HG02798 (cell line): ENCODE data around the gene PCAT7.
"Not testable (repeated sequence)": the region's sequence is repeated elsewhere in the genome, so short reads cannot be mapped to it uniquely, and the experiment has no call there.

Experiments used
- ATAC-seq: cut with Tn5 transposase; IDR thresholded peaks from one replicate; pipeline ENCODE4 v1.9.1; 2021; ENCODE audit warnings: mild to moderate bottlenecking; ENCODE audit not compliant: unreplicated experiment, poor library complexity

PCAT7 gene

DNA sequence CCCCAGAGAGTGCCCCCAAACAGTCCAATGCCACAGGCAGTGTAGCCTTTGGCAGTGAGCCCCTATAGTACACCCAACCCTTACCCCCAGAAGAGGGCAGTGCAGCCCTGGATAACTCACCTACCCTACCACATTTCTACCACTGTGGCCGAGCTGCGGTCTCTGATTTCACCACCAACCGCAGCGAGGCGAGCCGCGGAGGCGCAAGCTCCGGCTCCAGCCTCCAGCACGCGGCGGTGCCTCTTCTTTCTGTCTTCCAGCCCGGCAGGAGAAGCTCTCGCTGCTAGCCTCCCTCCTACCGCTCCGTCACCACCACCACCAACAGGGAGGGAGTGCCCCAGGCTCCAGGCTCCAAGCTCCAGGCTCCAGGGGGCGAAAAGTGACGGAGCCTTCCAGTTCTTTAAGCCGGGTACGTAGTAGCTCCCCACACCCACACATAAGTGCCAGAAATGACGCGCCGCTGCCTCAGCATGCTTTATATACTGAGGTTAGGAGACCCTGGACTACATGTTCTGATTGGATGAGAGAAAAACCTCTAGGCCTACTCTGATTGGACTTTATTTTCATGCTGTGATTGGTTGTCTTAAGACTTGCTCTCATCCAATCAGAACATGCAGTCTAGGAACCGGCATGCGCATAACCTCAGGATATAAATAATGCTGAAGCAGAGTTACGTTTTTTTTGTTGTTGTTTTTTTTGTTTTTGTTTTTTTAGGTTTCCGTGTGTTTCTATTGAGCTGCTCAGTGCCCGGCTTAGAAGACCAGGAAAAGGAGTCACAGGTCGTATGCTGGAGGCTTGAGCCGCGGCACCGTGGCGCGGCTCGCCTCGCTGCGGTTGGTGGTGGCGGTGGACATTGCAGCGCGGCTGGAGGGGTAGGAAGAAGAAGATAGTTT, at the start of gene PCAT7:
Gene PCAT7, plus strand, starts transcription at position 645 of the 893 bp plus-strand sequence.
- no peak for ATAC-seq

DNA sequence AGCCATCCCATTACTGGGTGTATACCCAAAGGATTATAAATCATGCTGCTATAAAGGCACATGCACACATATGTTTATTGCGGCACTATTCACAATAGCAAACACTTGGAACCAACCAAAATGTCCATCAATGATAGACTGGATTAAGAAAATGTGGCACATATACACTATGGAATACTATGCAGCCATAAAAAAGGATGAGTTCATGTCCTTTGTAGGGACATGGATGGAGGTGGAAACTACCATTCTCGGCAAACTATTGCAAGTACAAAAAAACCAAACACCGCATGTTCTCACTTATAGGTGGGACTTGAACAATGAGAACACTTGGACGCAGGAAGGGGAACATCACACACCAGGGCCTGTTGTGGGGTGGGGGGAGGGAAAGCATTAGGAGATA, 48.5 kb upstream of the PCAT7 start:
- ATAC-seq: not testable (repeated sequence)

DNA sequence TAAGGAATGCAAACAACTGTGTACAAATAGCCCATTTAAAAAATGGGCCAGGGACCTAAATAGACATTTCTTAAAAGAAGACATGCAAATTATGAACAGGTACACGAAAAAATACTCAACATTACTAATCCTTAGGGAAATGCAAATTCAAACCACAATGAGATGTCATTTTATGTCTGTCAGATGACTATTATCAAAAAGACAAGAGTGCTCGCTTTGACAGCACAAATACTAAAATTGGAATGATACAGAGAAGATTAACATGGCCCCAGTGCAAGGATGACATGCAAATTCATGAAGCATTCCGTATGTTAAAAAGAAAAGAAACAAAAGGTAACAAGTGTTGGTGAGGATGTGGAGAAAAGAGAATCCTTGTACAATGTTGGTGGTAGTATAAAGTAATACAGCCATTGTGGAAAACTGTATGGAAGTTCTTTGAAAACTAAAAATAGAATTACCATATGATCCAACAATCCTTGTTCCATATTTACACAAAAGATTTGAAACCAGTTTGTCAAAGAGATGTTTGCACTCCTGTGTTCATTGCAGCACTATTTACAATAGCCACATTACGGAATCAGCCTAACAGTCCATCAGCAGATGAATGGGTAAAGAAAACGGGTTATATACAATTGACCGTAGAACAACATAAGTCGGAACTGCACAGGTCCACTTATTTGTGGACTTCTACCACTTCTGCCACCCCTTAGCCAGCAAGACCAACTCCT, 47.2 kb upstream of the PCAT7 start:
- no peak for ATAC-seq

DNA sequence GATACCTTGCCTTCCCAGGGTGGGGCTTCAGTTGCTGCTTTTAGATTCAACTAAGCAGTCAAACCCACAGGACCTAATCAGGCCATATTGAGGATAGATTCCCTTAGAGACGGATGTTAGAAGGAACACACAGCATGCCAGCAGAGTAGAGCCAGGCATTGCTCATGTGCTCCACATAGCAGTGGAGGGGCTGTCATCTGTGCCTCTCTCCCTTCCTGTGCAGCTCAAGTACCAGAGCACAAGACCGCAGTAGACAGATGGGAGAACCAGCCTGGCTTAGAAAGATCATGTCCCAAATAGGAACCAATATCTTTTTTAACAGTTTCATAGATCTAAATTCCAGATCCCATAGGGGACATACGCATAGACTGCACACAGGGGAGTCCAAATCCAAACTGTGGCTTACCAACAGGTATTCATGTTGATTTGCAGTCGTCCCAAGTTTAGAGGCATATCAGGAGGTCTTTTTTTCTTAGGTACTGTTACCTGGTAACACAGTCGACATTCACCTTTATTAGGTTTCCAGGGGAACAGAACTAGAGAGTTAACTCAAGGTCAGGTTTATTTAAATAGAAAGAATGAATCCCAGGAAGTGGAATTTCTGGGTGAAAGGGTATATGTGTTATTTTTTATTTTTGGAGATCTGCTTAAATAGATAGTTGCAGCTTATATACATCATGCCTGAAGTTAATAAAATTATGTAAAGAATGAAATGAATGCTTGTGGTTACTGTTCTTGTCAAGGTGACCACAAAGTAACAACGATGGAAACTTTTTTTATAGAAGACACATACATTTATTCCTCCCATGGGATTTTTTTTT, 43.5 kb upstream of the PCAT7 start:
- ATAC-seq: no peak

DNA sequence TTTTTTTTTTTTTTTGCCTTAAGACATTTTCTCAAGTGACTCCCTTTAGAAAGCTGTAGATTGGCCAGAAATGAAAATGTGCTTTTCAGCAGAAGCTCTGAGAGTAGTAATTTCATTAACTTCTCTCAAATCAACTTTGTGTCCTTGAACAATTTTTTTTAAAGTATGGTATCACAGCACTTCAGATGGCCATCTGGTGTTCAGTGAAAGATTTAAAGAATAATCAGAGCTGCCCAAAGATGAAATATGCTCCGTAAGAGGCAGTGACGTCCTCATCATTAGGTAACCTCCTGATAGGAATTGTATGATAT, 43.0 kb upstream of the PCAT7 start:
- ATAC-seq: no peak

DNA sequence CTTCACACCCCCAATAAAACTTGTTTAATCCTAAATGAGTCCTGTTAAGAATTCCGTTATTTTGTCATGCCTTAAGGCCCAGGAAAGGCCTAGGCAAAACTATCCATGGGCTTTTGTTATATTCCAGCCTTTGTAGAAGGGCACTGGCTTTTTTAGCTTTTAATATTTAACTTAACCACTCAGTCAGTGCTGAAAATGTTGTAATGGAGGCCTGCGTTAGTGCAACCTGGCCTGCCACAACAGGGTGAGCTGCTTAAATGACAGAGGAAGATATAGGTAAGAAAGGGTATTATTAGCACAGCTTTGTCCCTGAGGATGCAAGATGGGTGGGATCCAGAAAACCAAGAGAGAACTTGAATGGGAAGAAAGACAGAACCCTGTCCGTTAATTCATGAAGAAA, 40.2 kb upstream of the PCAT7 start:
- no peak for ATAC-seq

DNA sequence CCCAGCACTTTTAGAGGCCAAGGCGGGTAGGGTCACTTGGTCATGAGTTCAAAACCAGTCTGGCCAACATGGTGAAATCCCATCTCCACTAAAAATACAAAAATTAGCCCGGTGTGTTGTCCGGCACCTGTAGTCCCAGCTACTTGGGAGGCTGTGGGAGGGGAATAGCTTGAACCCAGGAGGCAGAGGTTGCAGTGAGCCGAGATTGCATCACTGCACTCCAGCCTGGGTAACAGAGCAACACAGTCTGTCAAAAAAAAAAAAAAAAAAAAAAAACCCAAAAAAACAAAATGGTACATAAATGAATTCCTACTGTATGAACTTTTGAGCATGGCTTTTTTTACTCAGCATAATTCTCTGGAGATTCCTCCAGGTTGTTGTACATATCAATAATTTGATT, 37.6 kb upstream of the PCAT7 start:
- no peak for ATAC-seq

DNA sequence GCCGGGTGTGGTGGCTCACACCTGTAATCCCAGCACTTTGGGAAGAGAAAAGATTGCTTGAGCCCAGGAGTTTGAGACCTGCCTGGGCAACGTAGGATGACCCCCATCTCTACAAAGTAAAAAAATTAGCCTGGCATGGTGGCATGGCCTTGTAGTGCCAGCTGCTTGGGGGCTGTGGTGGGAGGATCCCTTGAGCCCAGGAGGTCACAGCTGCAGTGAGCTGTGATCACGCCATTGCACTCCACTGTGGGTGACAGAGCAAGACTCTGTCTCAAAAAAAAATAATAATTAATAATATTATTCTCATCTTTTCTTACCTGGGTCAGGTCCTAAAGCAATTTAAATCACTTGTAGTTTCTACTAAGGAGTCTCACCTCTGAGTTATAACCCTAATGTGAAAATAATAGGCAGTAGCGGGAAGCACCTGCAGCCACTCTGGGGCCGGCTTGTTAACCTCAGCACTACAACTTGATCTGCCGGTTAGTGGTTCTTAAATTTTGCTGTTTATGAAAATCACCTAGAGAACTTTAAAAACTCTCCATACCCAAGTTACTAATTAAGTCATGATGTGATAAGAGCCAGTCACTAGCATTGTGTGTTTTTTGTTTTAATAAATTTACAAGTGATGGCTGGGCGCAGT, 29.4 kb upstream of the PCAT7 start:
- ATAC-seq: no peak

DNA sequence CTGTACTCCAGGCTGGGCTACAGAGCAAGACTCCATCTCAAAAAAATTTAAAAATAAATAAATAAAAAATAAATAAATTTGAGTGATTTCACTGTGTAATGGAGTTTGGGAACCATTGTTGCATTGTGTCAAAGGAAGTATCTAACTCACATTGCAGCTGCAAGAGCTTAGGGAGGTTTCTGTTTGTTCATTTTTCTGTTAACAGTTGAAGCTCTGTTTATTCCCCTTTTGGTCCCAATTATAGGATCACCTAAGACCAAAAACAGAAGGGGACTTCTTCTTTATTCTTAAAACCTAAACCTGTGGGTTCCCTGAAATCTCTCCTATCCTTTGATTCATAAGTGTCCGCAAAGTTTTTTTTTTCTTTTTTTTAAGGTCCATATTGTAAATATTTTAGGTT, 28.6 kb upstream of the PCAT7 start:
- no peak for ATAC-seq

DNA sequence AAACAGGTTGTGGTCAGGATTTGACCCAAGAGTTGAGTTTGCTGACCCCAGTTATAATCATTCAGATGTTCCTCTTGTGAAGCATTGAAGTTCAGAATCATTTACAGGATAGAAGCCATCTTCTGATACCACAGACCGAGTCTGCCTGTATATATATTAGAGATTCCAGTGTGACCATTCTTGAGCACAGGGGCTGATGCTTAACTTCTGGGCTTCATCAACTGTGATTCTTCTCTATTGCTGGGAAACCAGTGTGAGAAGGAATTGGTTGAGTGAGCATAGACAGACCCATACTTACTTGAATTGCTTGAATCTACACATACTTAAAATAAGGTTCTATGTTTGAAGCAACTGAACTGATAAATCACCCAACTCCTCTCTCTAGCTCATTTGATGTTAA, 27.9 kb upstream of the PCAT7 start:
- ATAC-seq: no peak

DNA sequence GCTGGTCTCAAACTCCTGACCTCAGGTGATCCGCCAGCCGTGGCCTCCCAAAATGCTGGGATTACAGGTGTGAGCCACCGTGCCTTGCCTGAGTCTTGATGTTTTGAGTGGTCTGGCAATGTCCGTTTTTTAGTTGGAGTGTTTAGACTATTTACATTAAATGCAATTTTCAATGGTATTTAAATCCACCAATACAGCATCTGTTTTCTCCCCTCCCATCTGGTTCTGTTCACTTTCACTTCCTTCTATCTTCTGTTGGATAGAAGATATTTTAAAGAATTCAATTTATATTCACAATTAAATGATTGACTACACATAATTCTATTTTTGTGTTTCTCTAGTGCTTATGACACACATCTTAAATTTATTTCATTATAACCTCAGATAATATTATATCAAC, 26.0 kb upstream of the PCAT7 start:
- ATAC-seq: no peak

DNA sequence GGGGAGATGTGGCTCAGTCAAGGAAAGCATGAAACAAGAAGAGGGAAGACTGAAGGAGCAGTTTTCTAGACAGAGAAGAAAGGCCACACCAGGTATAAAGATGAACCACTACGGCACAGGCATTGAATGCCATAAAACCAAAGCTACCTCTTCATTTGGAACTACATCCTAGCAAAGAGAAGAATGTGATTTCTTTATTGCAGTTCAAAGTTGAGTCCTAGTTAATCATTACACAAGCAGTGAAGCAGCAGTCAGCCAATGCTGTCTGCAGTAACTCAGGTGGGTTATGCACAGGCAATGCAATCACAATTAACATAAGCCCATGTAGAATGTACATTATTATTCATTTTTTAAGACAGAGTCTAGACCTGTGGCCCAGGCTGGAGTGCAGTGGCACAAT, 21.7 kb upstream of the PCAT7 start:
- ATAC-seq: no peak

DNA sequence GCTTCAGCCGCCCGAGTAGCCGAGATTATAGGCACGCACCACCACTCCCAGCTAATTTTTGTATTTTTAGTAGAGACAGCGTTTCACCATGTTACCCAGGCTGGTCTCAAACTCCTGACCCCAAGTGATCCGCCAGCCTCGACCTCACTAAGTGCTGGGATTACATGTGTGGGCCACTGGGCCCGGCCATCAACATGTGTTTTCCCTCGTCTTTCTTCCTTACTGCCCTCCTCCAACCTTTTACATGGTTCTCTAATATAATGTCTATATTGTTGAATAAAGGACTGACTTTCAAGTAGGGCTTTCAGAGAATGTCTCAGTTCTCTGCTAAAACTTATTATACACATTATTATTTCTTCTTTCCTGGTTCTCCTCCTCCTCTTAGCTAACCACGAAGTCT, 21.3 kb upstream of the PCAT7 start:
- no peak for ATAC-seq

DNA sequence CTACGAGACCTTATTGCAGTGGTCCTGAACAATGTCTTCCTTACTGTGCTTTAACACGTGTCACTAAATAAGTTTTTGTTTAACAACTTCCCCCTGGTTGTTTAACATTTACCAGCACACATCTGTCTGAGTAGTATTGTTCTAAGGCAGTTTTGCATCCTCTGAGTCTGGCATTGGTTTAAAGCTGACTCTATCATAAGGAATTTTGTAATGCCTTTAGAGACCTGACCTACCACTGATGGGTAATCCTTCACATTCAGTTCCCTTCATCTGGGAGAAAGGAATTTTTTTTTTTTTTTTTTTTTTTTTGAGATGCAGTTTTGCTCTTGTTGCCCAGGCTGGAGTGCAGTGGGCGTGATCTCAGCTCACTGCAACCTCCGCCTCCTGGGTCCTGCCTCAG, 20.0 kb upstream of the PCAT7 start:
- ATAC-seq: no peak

DNA sequence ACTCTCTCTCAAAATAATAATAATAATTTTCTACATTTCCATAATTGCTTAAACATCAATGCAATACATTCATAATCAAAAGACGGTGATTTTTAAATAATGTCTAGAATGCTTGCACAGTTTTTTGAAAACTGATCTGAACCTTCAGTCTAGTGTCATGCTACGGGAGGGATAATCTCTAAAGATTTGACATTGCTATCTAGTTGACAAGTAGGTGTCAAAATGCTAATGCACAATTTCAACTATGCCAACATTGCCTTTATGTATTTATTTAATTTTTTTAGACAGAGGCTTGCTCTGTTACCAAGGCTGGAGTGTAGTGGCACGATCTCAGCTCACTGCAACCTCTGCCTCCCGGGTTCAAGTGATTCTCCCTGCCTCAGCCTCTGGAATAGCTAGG, 16.0 kb upstream of the PCAT7 start:
- no peak for ATAC-seq

DNA sequence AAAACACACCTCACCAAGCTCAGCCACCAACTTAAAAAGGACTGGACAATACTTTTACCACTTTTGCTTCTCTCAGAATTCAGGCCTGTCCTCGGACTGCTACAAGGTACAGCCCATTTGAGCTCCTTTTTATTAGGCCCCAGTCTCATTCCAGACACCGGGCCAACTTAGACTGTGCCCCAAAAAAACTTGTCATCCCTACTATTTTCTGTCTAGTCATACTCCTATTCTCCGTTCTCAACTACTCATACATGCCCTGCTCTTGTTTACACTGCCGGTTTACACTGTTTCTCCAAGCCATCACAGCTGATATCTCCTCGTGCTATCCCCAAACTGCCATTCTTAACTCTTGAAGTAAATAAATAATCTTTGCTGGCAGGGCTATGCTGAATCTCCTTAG, 10.5 kb upstream of the PCAT7 start:
- not testable (repeated sequence) for ATAC-seq

DNA sequence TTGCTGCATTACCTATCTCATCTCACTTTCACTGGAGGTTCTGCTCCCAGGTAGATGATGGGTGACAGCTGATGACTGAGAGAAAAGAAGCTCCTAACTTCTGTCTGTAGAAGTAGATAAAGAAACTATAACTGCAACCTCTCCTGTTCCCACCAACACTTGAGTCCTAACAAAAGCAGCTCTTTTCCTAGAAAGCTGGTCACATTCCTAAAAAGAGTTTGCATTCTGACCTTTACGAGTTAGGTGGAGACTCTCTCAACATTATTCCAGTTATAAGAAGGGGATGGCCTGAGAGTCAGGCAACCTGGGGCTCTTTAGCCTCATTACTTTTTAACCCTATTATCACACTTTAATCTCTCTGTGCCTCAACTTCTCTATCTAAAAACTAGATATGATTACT, 8.9 kb upstream of the PCAT7 start:
- ATAC-seq: no peak

DNA sequence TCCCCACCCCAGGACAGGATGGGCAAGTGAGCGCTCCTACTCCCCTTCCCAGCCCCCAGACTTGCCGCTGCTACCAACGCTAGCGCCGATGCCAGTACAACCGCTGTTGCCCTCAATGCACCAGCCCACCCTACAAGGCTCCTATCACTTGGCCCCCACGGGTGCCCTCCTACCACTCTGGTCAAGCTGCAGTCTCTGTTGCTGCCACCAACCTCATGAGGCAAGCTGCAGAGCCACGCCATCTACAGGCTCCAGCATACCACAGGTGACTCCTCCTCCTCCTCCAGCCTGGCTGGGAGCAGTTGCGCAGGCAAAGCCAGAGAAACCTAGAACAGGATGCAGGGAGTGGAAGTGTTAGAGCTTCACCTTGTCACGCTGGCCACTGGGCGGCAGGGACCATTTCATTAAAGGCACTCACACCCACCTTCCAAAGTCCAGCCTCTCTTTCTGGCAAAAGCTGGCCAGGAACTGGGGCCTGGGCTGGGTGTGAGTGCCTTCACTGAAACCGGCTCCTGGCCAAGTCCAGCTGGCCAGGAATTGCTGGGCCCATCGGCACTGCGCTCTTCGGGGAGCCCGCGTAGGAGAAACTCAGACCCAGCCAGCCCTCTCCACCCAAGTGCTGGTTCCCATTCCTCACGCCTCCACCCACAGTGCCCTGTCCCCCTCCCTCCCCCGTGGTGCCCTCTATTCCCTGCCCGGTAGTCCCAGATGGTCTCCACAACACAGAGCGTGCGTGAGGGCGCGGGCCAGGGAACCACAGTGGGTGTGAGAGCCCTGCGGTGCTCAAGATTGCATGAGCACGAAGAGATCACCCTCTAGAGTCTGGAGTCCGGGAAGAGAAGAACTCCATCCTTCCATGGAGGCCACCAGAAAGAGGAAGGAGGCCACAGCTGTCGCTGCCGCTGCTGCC, 1.6 kb upstream of the PCAT7 start:
- ATAC-seq: no peak

DNA sequence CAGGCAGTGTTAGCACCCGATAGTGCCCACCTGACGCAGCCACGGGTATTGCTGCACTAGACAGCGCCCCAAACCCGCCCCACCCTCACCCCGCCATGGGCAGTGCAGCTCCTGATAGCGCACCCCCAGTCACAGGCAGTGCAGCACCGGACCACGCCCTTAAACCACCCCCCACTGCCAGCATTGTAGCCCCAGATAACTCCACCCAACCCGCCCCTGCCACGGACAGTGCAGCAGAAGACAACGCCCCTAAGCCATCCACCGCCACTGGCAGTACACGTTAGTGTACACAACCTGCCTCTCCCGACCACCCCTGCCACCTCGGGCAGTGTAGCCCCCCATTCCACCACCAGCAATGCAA, 825 bp upstream of the PCAT7 start:
- no peak for ATAC-seq

DNA sequence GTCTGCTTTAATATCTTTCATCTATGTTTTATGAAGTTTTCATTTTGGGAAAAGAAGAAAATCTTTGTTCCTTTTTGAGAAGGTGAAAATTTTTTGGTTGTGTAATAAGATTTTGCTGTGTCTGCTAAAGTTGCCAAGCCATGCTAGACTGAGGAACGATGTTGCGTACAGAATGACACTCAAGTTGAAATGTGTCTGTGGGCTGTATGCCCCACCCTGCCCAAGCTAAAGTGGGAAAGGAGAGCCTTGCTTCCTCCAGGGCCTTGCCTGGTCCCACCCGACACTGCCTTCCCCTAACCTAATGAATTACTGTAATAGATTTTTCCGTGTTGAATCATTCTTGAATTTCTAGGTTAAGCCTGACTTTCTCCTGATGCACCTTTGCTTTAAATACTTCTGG, 2.5 kb downstream of the PCAT7 start:
- ATAC-seq: no peak
